ENCODE data around the gene LRP2. TPM values are rescaled to one million over a fixed set of nuclear protein-coding genes. Genes with fewer than 3 reads are reported as not detected.

Gene LRP2
- total and polyA plus RNA-seq, 8 donors = 0.06 to 0.08 TPM; not detected in 6

- Histone ChIP-seq H3K9me3 (no peaks in the 10 kb centered on the region), H3K36me3 (no peaks in the 10 kb centered on the region), H3K4me3 (no peak overlapping the region), H3K27me3 (no peaks in the 10 kb centered on the region), H3K27ac (no peak overlapping the region), H3K4me1 (peaks cover 0 to 3% (median 0%) of the 10 kb centered on the region in 3 donors)
- DNase-seq (peak in 2 of 6 donors; percentile 13 to 40), FAIRE-seq (peak; percentile 79), ATAC-seq (peak in 3 of 4 donors; percentile 63 to 72 (median 67))
- intact Hi-C loops (cut with DNase I) = no loop called here
- no peak for TF ChIP-seq CTCF (IDR thresholded peaks at IDR 0.05)
- 57 to 63% methylated on average over 8 of the region's 8 CpGs for WGBS, 2 donors
These were observed 270.4 kb downstream of the LRP2 start for GRCh38 chr2:169091761-169092519.

GRCh38 chr2:169091256-169091655 lies 271.1 kb downstream of the LRP2 start:
- no peak overlapping the region for H3K27ac ChIP-seq
- FAIRE-seq (no peak), ATAC-seq (no peak), DNase-seq (no peak)
- intact Hi-C loops (cut with DNase I) = no loop called here
- H3K9me3 ChIP-seq = no peaks in the 10 kb centered on the region
- no peaks in the 10 kb centered on the region for H3K27me3 ChIP-seq
- no peak overlapping the region for H3K4me3 ChIP-seq
- no peaks in the 10 kb centered on the region for H3K36me3 ChIP-seq
- H3K4me1 ChIP-seq = peaks cover 0 to 3% (median 0%) of the 10 kb centered on the region in 3 donors
- no peak for TF ChIP-seq CTCF (IDR thresholded peaks at IDR 0.05)
- WGBS, 2 donors = 75 to 84% methylated on average over 3 of the region's 3 CpGs

- intact Hi-C loops (cut with DNase I) = no loop called here
- no peak for TF ChIP-seq CTCF (IDR thresholded peaks at IDR 0.05)
- H3K4me1 ChIP-seq = peaks cover 0 to 3% (median 0%) of the 10 kb centered on the region in 3 donors
- H3K36me3 ChIP-seq = no peaks in the 10 kb centered on the region
- H3K27ac ChIP-seq = no peak overlapping the region
- no peak overlapping the region for H3K4me3 ChIP-seq
- ATAC-seq (no peak), DNase-seq (no peak), FAIRE-seq (no peak)
- WGBS, 2 donors = 70 to 84% methylated on average over 6 of the region's 6 CpGs
- H3K9me3 ChIP-seq = no peaks in the 10 kb centered on the region
- no peaks in the 10 kb centered on the region for H3K27me3 ChIP-seq
These were observed 272.1 kb downstream of the LRP2 start for GRCh38 chr2:169090133-169090820.

GRCh38 chr2:169089182-169089581 lies 273.2 kb downstream of the LRP2 start:
- Histone ChIP-seq H3K4me1 (peaks cover 0 to 3% (median 0%) of the 10 kb centered on the region in 3 donors), H3K27me3 (no peaks in the 10 kb centered on the region), H3K4me3 (no peak overlapping the region), H3K36me3 (no peaks in the 10 kb centered on the region), H3K27ac (no peak overlapping the region), H3K9me3 (no peaks in the 10 kb centered on the region)
- FAIRE-seq (no peak), ATAC-seq (no peak), DNase-seq (no peak)
- 72 to 88% methylated on average over 2 of the region's 2 CpGs for WGBS, 2 donors
- no peak for TF ChIP-seq CTCF (IDR thresholded peaks at IDR 0.05)
- intact Hi-C loops (cut with DNase I) = no loop called here

All from pancreas (tissue), 10 donors.